ENCODE results near the gene PLA2G5.

GRCh38 chr1:20124456-20125057 lies 54.6 kb downstream of the PLA2G5 start:
- no peak for TF ChIP-seq EZH2 (IDR thresholded peaks at IDR 0.05; ENCODE audit: insufficient read depth, low read length)
- TF ChIP-seq CTCF (IDR thresholded peaks at IDR 0.05; ENCODE audit: insufficient read depth, low read depth, low read length) = no peak

Measured in astrocyte (in vitro differentiated cells and primary cell).